HG02981 (cell line): ENCODE measurements around the gene LCN15.
"Not testable (repeated sequence)": the region's sequence is repeated elsewhere in the genome, so short reads cannot be mapped to it uniquely, and the experiment has no call there.

Experiments used
- ATAC-seq: cut with Tn5 transposase; IDR thresholded peaks from one replicate; pipeline ENCODE4 v1.9.1; 2021; ENCODE audit warnings: mild to moderate bottlenecking, moderate library complexity; ENCODE audit not compliant: unreplicated experiment

LCN15 gene

DNA sequence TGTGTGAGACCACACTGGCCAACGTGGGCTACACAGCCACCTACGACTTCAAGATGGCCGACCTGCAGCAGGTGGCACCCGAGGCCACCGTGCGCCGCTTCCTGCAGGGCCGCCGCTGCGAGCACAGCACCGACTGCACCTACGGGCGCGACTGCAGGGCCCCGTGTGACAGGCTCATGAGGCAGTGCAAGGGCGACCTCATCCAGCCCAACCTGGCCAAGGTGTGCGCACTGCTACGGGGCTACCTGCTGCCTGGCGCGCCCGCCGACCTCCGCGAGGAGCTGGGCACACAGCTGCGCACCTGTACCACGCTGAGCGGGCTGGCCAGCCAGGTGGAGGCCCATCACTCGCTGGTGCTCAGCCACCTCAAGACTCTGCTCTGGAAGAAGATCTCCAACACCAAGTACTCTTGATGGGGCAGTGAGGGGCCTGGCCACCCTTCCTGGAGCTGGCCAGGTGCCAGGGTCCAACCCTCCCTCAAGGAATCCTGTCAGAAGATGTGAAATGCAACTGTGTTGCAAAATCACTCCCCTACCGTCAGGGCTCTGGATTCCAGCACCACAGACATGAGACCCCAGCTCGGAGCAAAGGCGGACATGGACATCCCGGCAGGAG lies 40.8 kb downstream of the LCN15 start:
- ATAC-seq, result no peak

DNA sequence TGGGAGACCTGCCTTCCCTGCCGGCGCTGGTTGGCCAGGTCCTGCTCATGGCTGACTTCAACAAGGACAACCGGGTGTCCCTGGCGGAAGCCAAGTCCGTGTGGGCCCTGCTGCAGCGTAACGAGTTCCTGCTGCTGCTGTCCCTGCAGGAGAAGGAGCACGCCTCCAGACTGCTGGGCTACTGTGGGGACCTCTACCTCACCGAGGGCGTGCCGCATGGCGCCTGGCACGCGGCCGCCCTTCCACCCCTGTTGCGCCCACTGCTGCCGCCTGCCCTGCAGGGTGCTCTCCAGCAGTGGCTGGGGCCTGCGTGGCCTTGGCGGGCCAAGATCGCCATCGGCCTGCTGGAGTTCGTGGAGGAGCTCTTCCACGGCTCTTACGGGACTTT lies 41.4 kb downstream of the LCN15 start:
- ATAC-seq, result no peak

DNA sequence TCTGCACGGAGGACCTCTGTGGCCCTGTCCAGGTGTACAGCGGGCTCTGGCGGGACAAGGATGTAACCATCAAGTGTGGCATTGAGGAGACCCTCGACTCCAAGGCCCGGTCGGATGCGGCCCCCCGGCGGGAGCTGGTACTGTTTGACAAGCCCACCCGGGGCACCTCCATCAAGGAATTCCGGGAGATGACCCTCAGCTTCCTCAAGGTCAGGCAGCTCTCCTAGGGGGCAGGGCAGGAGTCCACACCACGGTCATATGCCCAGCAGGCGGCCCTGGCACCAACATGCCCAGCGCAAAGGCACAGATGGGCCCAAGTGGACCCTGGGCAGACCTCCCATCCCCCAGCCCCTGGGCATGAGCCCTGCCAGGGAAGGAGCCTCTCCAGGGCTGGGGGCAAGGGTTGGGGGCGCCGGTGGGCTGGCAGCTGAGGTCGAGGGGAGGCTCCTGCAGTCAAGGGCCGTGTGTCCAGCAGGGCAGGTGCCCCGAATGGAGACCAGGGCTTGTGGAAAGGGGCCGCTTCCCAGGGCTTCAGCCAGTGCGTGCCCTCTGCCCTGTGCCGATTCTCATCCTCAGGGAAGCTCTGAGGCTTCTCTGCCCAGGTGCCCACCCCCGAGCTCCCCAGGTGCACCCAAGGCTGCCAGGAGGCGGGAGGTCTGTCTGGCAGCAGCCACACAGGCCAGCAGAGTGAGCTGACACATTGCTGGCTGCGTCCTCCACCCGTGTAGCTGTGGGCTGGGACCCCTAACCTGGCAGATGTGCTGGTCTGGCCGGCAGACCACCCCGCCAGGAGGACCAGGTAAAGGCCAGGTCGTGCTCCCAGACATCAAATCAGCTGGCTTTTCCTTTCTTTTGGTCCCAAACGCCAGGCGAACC lies 42.0 kb downstream of the LCN15 start:
- ATAC-seq, result no peak

DNA sequence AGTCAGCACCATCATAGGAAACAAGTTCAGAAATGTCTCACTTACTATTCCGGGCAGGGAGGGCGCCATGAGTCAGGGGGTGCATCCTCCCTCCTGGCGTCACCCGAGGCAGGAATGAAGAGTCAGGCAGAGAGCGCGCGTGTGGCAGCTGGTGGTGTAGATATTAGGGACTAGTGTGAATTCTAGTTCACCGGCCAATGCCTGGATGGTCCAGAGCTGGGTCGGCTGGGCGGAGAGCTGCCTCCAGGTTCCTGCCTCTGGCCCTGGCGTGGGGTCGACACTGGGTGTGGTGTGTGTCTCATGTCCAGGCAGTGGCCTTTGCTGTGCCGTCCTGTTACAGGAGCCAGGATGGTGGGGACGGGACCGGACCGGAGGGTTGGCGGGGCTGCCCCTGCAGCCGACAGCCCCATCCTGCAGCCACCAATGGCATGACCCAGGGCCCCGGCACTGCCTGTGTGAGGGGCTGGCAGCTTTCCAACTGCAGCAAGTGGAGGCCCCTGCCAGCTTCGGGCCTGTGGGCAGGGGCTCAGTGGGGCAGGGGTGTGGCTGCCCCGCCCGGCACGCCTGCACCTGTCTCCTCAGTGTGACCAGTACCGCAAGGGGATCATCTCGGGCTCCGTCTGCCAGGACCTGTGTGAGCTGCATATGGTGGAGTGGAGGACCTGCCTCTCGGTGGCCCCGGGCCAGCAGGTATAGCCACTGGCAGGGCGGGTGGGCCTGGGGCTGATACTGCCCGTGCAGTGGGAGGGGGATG lies 42.8 kb downstream of the LCN15 start:
- ATAC-seq, result no peak

DNA sequence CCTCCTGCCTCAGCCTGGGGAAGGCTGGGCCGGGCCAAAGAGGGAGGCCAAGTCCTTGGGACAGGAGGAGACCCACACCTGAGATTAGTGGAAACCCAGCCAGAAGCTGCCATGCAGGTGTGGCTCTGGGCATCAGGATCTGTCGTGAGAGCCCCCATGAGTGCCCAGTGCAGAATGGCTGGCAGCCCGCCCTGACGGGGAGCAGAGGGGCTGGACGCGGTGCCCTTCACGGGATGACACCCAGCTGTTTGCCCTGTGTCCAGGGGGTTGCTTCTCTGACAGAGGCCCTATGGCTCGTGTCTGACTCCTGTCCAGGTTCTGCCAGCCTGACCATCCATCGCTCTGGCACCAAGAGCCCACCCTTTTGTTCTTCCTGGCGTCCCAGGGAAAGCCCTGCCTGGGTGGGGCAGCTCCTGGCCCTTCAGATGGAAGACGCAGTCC lies 43.4 kb downstream of the LCN15 start:
- ATAC-seq, result no peak

DNA sequence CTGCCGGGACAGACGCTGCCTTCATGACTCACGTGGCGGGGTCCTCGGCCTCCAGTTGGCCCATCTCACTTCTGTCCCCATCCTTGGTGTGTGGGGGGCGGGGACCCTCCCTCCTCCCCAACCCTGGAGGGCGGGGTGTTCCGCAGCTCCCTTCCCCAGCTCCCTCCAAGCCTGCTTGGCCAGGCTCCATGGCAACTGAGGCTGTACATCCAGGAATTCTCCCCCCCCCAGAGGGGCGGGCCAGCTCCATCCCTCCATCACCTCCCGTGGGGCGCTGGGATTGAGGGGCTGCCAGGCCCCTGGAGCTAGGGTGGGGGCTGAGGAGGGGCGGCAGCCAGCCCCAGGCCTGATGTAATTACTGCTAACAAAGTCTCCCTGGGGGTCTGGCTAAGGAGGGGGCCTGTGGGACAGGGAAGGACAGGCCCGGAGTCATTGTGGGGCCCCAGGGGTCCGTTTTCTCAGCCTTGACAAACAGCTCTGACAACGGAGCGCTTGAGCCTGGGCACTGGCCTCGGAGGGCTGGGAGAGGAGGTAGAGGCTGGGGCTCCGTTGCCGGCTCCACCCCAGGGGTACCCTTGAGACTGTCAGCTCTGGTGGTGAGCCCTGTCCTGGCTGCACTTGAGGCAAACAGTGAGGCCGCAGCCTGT lies 43.9 kb downstream of the LCN15 start:
- no peak for ATAC-seq

DNA sequence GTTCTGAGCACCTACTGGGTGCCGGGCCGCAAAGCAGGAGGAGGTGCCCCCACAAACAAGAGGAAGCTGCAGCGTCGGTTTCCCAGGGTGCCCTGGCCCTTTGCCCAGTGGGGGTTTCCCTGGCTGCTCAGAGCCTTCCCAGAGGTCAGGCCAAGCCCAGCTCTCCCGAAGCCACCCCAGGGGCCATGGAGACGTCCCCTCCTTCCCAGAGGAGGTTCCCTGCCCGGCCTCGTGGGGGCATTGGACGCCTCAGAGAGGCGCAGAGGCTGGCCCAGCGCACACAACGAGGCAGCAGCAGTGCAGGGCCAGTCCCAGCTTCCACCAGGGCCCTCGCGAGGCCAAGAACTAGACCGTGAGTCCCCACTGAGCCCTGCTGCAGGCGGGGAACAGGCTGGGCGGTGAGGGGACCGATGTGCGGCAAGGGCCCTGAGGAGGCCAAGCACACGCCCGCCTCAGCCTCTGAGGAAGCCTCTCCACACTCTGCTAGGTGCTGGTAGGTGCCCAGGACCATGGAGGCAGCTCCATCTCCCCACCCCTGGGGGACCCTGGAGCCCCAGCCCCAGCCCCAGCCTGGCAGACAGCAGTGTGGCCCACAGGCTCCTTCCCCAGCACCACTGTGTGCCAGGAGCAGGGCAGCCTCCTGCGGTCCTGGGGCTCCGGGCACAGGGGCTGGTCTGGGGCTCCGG lies 45.0 kb downstream of the LCN15 start:
- no peak for ATAC-seq

DNA sequence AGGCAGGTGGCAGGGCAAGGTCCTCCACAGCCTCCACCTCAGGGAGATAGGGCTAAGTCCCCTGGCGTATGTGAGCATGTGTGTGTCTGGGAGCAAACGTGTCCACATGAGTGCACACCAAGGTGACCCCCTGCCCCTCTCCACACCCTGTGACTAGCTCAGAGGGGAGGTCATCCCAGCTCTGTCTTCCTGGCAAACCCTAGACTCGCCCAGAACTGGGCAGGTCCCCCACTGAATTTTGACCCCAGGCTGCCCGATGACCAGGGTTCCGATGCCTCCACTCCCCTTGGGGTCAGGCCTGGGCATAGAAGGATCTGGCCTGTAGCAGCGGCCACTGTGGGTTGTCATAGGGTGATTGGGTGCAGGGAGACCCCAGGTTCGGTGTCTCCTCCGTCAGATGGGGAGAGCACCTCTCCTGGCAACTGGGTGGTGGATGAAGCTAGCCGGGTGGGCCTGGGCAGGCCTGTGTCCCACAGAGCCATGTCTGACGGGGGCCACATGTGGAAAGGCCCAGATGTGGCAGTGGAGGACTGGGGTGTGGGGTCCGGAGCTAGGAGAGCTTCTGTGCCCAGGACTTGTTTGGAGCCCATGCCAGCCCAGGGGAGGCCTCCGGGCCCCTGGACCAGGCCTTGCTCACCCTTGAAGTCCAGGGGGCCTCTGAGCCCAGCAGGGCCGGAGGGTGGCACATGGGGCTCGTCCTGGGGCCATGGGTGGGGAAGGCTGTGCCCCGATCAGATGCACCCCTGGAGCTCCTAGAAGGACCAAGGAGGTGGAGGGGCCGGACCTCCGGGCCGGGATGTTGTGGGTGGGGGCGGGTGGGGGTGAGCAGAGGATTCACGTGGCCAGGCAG lies 45.7 kb downstream of the LCN15 start:
- no peak for ATAC-seq

DNA sequence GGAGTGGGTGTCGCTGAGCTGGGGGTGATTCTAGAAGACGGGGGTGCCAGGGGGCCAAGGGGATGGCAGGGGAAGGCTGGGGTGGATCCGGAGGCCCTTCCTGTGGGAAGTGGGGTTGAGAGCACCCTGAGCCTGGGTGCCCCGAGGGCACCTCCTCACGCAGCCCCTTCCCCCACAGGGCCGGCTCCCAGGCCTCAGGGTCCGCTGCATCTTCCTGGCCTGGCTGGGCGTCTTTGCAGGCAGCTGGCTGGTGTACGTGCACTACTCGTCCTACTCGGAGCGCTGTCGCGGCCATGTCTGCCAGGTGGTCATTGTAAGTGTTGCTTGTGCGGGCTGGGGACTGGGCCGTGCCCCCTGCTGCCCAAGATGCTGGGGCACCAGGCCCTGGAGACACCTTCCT lies 46.9 kb downstream of the LCN15 start:
- ATAC-seq, result no peak

DNA sequence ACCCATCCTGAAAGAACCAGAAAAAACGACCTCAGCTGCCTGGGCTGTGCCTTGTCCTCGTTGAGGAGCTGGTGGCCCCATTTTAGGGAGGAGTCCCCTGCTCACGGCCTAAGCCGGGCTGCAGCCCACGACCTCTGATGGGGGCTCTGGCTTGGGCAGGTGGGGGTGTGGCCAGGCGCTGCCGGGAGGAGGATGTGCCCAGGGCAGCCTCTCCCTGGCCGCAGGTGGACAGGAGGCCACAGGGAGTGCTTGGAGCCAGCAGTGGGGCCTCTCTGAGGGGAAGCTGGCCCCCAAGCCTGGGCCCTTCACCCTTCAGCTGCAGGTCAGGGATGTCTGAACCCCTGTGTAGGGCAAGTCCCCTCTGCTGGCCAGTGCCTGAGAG lies 49.4 kb downstream of the LCN15 start:
- ATAC-seq, result no peak

DNA sequence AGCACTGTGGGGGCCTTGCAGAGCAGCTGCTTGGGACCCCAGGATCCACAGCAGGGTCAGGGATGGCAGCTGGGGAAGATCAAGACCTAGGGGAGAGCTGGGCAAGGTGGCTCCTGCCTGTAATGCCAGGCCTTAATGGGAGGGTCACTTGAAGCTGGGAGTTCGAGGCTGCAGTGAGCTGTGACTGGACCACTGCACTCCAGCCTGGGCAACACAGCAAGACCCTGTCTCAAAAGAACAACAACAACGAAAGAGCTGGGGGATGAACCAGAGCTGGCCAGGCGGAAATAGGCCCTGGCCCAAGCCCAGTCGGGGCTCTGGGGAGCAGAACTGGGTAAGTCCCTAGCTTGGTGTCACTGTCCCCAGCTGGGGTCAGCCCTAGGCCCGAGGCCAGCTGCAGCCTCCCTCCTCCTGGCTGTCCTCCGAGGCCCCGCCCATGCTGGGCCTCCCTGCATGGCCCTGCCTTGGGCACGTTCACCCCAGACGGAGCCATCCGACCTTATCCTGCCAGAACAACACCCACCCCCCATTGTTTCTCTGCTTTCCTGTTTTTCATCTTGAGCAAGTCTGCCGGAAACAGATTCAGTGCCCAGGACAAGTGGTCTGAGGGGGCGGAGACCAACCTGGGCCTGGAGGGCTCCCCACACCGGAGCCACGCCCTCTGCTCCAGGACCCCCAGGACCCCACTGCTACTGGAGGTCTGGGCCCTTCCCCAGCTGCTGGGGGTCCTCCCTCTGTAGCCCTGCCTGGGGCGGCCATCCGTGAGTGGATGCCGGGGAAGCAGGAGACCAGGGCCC lies 50.0 kb downstream of the LCN15 start:
- ATAC-seq, result no peak

DNA sequence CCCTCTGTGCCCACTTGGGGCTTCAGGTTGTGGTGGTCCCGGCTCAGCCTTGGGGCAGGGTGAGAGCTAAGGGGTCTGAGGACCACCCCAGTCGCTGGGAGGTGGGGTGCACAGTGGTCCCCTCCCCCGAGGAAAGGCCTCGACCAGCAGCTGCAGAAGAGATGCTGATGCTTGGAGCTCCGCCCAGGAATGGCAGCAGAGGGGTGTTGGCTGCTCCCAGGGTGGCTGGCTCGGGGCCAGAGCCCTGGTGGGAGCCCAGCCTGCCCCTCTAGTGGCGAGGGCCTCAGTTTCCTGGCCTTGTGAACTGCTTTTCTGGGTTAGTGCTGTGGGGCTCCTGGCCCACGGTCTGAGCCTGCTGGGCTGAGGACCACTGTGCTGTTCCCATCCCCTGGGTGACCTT lies 50.8 kb downstream of the LCN15 start:
- ATAC-seq, result no peak

DNA sequence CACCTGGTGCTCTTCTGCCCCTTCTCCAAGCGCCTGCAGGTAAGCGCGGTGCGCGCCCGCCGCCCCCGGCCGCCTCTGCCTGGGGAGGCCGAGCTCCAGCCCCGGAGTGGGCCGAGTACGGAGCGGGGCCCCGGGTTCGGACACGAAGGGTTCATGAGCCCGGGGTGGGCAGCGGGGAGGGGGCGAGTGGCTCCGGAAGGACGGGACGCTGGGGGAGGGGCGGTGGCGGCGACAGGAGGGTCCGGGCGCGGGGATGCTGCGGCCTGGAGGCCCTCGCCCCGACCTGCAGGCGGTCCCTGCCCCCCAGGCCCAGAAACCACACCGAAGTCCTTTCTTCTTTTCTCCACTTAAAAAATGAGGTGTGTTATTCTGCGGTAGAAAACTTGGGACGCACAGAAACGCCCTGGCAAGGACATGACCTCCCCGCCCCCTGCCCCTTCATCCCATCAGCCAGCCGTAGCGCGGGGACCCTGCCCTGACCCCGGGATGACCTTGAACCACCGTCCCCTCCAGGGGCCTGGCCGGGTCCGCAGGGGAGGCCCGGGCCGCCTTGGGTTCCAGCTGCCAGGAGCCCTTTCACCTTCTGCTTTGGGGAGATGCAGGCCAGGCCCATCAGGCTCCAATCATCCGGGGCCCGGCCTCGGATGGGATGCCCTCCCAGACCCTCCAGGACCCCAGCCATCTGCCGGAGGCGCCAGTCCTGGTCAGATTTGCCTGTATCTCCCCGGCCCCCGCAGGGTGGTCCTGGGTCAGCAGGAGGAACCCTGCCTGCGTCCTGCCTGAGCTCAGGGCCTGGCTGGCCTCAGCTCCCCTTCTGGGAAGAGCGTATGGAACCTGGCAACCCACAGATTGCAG lies 51.4 kb downstream of the LCN15 start:
- no peak for ATAC-seq

DNA sequence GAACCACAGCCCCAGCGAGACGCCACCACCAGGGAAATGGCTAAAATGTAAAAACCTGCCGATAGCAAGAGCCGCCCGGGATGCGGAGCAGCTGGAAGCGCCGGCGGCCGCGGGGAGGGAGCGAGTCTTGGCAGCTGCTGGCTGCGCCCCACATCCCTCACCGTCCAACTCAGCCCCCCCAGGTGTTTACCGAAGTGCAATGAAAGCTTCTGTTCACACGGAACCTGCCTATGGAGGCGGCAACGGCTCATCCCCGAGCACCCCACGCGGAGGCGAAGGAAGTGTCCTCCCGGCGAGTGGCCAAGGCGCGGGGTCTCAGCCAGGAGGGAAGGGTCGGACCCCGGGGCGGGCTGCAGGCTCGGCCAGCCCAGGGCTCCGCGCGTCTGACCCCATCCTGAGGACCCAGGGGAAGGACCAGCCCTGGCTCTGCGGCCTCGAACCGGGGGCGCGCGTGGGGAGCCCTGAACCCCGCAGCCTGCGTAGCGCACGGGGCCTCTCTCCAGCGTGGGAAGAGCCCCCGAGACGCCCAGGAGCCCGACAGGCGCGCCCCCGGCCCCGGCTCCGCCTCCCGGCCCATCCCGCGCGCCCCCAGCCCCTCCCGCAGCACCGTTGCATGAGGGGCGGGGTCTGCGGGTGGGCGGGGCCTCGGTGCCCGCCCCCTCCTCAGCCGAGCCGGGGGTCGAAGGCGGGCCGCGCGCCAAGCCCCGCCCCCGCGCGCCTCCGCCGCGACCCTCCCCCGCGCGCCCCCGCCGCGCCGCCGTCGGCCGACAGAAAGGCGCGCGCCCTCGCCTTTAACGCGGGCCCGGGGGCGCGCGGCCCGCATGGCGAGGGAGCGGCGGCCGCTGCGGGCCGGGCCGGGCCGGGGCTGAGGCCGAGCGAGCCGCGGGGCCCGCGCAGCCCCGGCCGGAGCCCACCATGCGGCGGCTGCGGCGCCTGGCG lies 52.3 kb downstream of the LCN15 start, which contains the start of gene DIPK1B:
Gene DIPK1B, plus strand, starts transcription at position 822 of the 939 bp plus-strand sequence. Its CDS starts 94 bp downstream, at position 916.
- ATAC-seq, result no peak

DNA sequence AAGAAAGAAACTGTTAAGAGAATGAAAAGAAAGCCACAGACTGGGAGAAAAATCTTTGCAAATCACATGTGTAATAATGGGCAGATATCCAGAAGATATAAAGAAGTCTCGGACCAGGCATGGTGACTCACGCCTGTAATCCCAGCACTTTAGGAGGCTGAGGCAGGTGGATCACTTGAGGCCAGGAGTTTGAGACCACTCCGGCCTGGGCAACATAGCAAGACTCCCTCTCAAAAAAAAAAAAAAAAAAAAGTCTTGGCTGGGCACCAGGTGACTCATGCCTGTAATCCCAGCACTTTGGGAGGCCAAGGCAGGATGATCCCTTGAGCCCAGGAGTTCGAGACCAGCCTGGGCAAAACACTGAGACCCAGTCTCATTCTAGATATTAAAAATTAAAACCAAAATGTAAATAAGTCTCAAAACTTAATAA lies 53.1 kb downstream of the LCN15 start:
- ATAC-seq, result not testable (repeated sequence)

DNA sequence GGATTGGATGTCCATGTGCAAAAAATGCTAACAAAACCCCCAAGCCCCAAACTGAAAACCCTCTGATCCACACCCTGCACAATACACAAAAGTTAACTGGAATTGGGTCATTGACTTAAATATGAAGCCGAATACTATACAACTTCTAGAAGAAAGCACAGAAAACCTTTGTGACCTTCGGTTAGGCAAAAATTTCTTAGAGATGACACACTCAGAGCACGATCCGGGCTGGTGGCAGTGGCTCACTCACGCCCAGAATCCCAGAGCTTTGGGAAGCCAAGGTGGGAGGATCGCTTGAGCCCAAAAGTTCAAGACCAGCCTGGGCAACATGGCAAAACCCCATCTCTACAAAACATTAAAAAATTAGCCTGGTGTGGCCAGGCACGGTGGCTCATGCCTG lies 53.8 kb downstream of the LCN15 start:
- ATAC-seq, result no peak
